ENCODE results near the gene POLN.

DNA sequence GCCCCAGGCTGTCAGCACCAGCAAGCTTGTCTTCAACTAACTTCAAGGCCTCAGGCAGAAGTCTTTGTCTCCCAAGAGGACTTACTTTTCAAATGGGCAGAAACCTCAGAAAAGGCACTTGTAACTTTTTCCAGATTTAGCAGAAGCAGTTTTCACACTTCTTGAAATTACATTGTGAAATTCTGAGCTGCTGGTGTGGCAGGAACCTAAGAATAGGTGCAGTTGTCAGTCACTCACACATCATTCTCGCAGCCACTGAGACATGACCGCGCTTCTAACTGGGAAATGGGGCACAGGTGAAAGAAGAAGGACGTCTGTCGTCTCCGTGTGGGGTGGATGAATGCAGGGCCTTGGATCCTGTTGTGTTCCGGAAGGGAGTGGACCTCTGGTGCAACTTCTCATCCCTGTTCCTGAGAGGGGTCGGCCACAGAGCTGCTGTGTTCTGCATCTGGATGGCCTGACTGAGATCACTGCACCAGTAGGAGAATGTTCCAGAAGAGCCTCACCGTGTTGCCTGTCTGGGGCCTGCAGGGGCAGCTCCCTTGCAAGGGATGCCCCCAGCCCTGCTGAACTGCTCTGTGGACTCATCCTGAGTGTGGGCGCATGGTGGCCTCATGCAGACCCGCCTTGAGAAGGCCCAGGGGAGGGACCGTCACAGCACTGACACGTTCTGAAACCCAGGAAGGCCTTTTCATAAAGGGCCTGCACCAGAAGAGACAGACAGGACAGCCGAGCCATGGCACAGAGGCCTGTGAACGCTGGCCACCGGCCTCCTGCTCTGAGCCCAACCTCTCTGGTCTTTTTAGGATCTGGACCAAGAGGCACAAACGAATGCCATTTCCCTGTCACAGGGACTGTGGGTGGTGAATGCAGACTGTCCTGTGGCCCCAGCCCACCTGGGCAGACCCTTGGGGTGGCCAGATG is 164.1 kb downstream of the POLN start:
- TF ChIP-seq CTCF (IDR thresholded peaks at IDR 0.05), result no peak
- TF ChIP-seq POLR2A (IDR thresholded peaks at IDR 0.05), result no peak
- TF ChIP-seq POLR2AphosphoS5 (IDR thresholded peaks at IDR 0.05), result no peak

All from stomach (tissue), 4 donors.